ENCODE data around the gene CAPN5. TPM values are rescaled to one million over a fixed set of nuclear protein-coding genes. Genes with fewer than 3 reads are reported as not detected.

The CAPN5 gene
- total and polyA plus RNA-seq, 2 experiments from 2014 or later, result 10.2 to 32.2 TPM

DNA sequence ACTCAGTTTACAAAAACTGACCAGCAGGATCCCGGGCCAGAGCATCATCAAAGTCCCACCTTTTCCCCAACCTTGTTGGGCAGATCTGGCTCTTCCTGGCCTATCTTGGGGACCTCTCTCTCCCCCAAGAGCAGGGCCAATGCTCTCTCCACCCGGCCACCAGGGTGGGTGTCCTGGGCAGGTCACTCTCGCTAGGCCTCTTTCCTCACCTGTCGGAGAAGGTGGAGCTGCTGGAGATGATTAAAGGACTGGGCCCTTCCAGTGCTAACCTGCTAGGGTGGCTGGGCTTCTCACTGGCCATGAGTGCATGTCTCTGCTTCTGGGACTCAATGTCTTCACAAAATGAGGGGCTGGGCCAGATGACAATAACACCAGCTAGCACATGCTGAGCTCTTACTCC is 2.9 kb upstream of the CAPN5 start:
- Mint-ChIP-seq H3K9me3 (peaks cover 3% of the 10 kb centered on the region; the same call in 1 of the 3 replicates), H3K36me3 (ENCODE audit: low read depth) (no peaks in the 10 kb centered on the region), H3K4me1 (peaks cover 21% of the 10 kb centered on the region), H3K4me3 (no peak overlapping the region), H3K27me3 (ENCODE audit: insufficient read depth, low read depth, poor library complexity) (peaks cover 21% of the 10 kb centered on the region), H3K27ac (no peak overlapping the region)
- TF ChIP-seq ZNF114 (CRISPR knock-in tag; IDR thresholded peaks at IDR 0.05), result no peak
- TF ChIP-seq NANOG (IDR thresholded peaks at IDR 0.05; ENCODE audit: borderline replicate concordance), result no peak
- TF ChIP-seq, protein P1, sequence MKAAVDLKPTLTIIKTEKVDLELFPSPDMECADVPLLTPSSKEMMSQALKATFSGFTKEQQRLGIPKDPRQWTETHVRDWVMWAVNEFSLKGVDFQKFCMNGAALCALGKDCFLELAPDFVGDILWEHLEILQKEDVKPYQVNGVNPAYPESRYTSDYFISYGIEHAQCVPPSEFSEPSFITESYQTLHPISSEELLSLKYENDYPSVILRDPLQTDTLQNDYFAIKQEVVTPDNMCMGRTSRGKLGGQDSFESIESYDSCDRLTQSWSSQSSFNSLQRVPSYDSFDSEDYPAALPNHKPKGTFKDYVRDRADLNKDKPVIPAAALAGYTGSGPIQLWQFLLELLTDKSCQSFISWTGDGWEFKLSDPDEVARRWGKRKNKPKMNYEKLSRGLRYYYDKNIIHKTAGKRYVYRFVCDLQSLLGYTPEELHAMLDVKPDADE (IDR thresholded peaks at IDR 0.05), result no peak
- no peak for TF ChIP-seq POLR2AphosphoS5 (IDR thresholded peaks at IDR 0.05; ENCODE audit: low read depth)
- TF ChIP-seq ZNF331 (CRISPR knock-in tag; IDR thresholded peaks at IDR 0.05; ENCODE audit: low read depth), result no peak
- TF ChIP-seq, protein P2, sequence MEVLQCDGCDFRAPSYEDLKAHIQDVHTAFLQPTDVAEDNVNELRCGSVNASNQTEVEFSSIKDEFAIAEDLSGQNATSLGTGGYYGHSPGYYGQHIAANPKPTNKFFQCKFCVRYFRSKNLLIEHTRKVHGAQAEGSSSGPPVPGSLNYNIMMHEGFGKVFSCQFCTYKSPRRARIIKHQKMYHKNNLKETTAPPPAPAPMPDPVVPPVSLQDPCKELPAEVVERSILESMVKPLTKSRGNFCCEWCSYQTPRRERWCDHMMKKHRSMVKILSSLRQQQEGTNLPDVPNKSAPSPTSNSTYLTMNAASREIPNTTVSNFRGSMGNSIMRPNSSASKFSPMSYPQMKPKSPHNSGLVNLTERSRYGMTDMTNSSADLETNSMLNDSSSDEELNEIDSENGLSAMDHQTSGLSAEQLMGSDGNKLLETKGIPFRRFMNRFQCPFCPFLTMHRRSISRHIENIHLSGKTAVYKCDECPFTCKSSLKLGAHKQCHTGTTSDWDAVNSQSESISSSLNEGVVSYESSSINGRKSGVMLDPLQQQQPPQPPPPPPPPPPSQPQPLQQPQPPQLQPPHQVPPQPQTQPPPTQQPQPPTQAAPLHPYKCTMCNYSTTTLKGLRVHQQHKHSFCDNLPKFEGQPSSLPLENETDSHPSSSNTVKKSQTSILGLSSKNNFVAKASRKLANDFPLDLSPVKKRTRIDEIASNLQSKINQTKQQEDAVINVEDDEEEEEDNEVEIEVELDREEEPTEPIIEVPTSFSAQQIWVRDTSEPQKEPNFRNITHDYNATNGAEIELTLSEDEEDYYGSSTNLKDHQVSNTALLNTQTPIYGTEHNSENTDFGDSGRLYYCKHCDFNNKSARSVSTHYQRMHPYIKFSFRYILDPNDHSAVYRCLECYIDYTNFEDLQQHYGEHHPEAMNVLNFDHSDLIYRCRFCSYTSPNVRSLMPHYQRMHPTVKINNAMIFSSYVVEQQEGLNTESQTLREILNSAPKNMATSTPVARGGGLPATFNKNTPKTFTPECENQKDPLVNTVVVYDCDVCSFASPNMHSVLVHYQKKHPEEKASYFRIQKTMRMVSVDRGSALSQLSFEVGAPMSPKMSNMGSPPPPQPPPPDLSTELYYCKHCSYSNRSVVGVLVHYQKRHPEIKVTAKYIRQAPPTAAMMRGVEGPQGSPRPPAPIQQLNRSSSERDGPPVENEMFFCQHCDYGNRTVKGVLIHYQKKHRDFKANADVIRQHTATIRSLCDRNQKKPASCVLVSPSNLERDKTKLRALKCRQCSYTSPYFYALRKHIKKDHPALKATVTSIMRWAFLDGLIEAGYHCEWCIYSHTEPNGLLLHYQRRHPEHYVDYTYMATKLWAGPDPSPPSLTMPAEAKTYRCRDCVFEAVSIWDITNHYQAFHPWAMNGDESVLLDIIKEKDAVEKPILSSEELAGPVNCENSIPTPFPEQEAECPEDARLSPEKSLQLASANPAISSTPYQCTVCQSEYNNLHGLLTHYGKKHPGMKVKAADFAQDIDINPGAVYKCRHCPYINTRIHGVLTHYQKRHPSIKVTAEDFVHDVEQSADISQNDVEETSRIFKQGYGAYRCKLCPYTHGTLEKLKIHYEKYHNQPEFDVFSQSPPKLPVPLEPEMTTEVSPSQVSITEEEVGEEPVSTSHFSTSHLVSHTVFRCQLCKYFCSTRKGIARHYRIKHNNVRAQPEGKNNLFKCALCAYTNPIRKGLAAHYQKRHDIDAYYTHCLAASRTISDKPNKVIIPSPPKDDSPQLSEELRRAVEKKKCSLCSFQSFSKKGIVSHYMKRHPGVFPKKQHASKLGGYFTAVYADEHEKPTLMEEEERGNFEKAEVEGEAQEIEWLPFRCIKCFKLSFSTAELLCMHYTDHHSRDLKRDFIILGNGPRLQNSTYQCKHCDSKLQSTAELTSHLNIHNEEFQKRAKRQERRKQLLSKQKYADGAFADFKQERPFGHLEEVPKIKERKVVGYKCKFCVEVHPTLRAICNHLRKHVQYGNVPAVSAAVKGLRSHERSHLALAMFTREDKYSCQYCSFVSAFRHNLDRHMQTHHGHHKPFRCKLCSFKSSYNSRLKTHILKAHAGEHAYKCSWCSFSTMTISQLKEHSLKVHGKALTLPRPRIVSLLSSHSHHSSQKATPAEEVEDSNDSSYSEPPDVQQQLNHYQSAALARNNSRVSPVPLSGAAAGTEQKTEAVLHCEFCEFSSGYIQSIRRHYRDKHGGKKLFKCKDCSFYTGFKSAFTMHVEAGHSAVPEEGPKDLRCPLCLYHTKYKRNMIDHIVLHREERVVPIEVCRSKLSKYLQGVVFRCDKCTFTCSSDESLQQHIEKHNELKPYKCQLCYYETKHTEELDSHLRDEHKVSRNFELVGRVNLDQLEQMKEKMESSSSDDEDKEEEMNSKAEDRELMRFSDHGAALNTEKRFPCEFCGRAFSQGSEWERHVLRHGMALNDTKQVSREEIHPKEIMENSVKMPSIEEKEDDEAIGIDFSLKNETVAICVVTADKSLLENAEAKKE (CRISPR knock-in tag; IDR thresholded peaks at IDR 0.05), result no peak
- TF ChIP-seq JUNB (IDR thresholded peaks at IDR 0.05; ENCODE audit: unreplicated experiment), result no peak
- no peak for TF ChIP-seq EZH2phosphoT487 (IDR thresholded peaks at IDR 0.05; ENCODE audit: unreplicated experiment)
- TF ChIP-seq, protein P3, sequence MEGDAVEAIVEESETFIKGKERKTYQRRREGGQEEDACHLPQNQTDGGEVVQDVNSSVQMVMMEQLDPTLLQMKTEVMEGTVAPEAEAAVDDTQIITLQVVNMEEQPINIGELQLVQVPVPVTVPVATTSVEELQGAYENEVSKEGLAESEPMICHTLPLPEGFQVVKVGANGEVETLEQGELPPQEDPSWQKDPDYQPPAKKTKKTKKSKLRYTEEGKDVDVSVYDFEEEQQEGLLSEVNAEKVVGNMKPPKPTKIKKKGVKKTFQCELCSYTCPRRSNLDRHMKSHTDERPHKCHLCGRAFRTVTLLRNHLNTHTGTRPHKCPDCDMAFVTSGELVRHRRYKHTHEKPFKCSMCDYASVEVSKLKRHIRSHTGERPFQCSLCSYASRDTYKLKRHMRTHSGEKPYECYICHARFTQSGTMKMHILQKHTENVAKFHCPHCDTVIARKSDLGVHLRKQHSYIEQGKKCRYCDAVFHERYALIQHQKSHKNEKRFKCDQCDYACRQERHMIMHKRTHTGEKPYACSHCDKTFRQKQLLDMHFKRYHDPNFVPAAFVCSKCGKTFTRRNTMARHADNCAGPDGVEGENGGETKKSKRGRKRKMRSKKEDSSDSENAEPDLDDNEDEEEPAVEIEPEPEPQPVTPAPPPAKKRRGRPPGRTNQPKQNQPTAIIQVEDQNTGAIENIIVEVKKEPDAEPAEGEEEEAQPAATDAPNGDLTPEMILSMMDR (conservative IDR thresholded peaks at IDR 0.05; ENCODE audit: low read depth in 2 of 2), result no peak
- TF ChIP-seq, protein P4, sequence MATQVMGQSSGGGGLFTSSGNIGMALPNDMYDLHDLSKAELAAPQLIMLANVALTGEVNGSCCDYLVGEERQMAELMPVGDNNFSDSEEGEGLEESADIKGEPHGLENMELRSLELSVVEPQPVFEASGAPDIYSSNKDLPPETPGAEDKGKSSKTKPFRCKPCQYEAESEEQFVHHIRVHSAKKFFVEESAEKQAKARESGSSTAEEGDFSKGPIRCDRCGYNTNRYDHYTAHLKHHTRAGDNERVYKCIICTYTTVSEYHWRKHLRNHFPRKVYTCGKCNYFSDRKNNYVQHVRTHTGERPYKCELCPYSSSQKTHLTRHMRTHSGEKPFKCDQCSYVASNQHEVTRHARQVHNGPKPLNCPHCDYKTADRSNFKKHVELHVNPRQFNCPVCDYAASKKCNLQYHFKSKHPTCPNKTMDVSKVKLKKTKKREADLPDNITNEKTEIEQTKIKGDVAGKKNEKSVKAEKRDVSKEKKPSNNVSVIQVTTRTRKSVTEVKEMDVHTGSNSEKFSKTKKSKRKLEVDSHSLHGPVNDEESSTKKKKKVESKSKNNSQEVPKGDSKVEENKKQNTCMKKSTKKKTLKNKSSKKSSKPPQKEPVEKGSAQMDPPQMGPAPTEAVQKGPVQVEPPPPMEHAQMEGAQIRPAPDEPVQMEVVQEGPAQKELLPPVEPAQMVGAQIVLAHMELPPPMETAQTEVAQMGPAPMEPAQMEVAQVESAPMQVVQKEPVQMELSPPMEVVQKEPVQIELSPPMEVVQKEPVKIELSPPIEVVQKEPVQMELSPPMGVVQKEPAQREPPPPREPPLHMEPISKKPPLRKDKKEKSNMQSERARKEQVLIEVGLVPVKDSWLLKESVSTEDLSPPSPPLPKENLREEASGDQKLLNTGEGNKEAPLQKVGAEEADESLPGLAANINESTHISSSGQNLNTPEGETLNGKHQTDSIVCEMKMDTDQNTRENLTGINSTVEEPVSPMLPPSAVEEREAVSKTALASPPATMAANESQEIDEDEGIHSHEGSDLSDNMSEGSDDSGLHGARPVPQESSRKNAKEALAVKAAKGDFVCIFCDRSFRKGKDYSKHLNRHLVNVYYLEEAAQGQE (IDR thresholded peaks at IDR 0.05; ENCODE audit: unreplicated experiment), result no peak
- TF ChIP-seq EZH2 (IDR thresholded peaks at IDR 0.05; ENCODE audit: low read depth, unreplicated experiment), result no peak
- TF ChIP-seq CREB1 (CRISPR knock-in tag; IDR thresholded peaks at IDR 0.05; ENCODE audit: low read depth), result no peak
- no peak for DNase-seq (ENCODE audit: low spot score)
- Histone ChIP-seq H4K20me1 (replicated peaks; ENCODE audit: insufficient read depth) (no peaks in the 10 kb centered on the region), H3K36me3 (ENCODE audit: insufficient read depth) (no peaks in the 10 kb centered on the region), H2AFZ (no peak overlapping the region), H3K4me2 (no peak overlapping the region), H3K27me3 (ENCODE audit: insufficient read depth) (no peaks in the 10 kb centered on the region), H3K4me1 (ENCODE audit: insufficient read depth) (peaks cover 16% of the 10 kb centered on the region; the same call in 1 of the 2 replicates), H3K79me2 (replicated peaks; ENCODE audit: insufficient read depth) (no peaks in the 10 kb centered on the region), H3K27ac (ENCODE audit: low read depth) (no peak overlapping the region), H3K9me2 (ENCODE audit: insufficient read depth) (no peaks in the 10 kb centered on the region), H3K4me3 (no peak overlapping the region), H3F3A (replicated peaks; ENCODE audit: low read depth) (peaks cover 10% of the 10 kb centered on the region)
- ATAC-seq, result no peak

Measured in GM23338 (cell line).